Loucy (cell line): ENCODE measurements around the gene SEMA5A.

Experiments
- H2AFZ ChIP-seq: fragments of 200-600 bp; sonication (generic); 2 replicates; pipeline ENCODE4 v1.6.0; 2016; ENCODE audit warnings: antibody characterized with exemption, mild to moderate bottlenecking, low read length, moderate library complexity
- H3F3A ChIP-seq: fragments of 200-600 bp; 2 replicates; pipeline ENCODE4 v1.6.0; 2016; ENCODE audit warnings: antibody characterized with exemption, low read depth, mild to moderate bottlenecking
- H3K27me3 ChIP-seq: fragments of 200-600 bp; sonication (generic); 2 replicates; pipeline ENCODE4 v1.6.1; 2014; ENCODE audit warnings: low read length, mild to moderate bottlenecking; ENCODE audit not compliant: insufficient read depth, poor library complexity, severe bottlenecking
- H3K36me3 ChIP-seq: fragments of 200-600 bp; sonication (generic); 2 replicates; pipeline ENCODE4 v1.6.1; 2016; ENCODE audit warnings: low read length; ENCODE audit not compliant: insufficient read depth
- H3K4me1 ChIP-seq: fragments of 200-600 bp; sonication (generic); 2 replicates; pipeline ENCODE4 v1.5.1; 2014; ENCODE audit warnings: low read length, mild to moderate bottlenecking; ENCODE audit not compliant: insufficient read depth, poor library complexity, severe bottlenecking
- H3K4me2 ChIP-seq: fragments of 200-600 bp; sonication (generic); 2 replicates; pipeline ENCODE4 v1.6.0; 2014; ENCODE audit warnings: antibody characterized with exemption, low read length, low read depth, mild to moderate bottlenecking; ENCODE audit not compliant: poor library complexity, severe bottlenecking
- H3K4me3 ChIP-seq: fragments of 200-600 bp; sonication (generic); 2 replicates; pipeline ENCODE4 v1.5.1; 2014; ENCODE audit warnings: low read length, mild to moderate bottlenecking, mixed read lengths; ENCODE audit not compliant: poor library complexity, severe bottlenecking
- H3K79me2 ChIP-seq: fragments of 200-600 bp; sonication (generic); 2 replicates; pipeline ENCODE4 v1.6.1; 2014; ENCODE audit warnings: low read length; ENCODE audit not compliant: insufficient read depth
- H3K9ac ChIP-seq: fragments of 200-600 bp; sonication (generic); 2 replicates; pipeline ENCODE4 v1.6.0; 2014; ENCODE audit warnings: mild to moderate bottlenecking, low read depth, low read length, moderate library complexity; ENCODE audit not compliant: poor library complexity, severe bottlenecking
- H3K9me2 ChIP-seq: fragments of 200-600 bp; sonication (generic); replicated peaks from 2 replicates; pipeline ENCODE4 v1.6.1; 2016; ENCODE audit warnings: low read depth, low read length, mixed read lengths
- H3K9me3 ChIP-seq: fragments of 200-600 bp; sonication (generic); 2 replicates; pipeline ENCODE4 v1.6.1; 2014; ENCODE audit warnings: mild to moderate bottlenecking, antibody characterized with exemption, low read length, low read depth; ENCODE audit not compliant: insufficient read depth
- H4K20me1 ChIP-seq: fragments of 200-600 bp; sonication (generic); 2 replicates; pipeline ENCODE4 v1.6.0; 2014; ENCODE audit warnings: antibody characterized with exemption, low read length, mild to moderate bottlenecking; ENCODE audit not compliant: insufficient read depth, poor library complexity, severe bottlenecking
- CTCF ChIP-seq: fragments of 200-600 bp; sonication (generic); conservative IDR thresholded peaks from 2 replicates; pipeline ENCODE4 v1.5.1; 2014; ENCODE audit warnings: mild to moderate bottlenecking, antibody characterized with exemption, low read length
- EZH2phosphoT487 ChIP-seq: fragments of 200-600 bp; IDR thresholded peaks from 2 replicates; pipeline ENCODE4 v1.6.1; 2018; ENCODE audit warnings: antibody characterized with exemption, mild to moderate bottlenecking, moderate library complexity, borderline replicate concordance

SEMA5A gene

GRCh38 chr5:9452181-9452580, 93.7 kb downstream of the SEMA5A start:
- no peaks in the 10 kb centered on the region for H4K20me1 ChIP-seq
- H3K4me1 ChIP-seq = no peaks in the 10 kb centered on the region
- no peak overlapping the region for H2AFZ ChIP-seq
- H3K79me2 ChIP-seq = no peaks in the 10 kb centered on the region
- no peaks in the 10 kb centered on the region for H3K36me3 ChIP-seq
- TF ChIP-seq EZH2phosphoT487 = no peak
- H3K27me3 ChIP-seq = no peaks in the 10 kb centered on the region
- no peak overlapping the region for H3K9ac ChIP-seq
- H3K4me2 ChIP-seq = no peak overlapping the region
- H3K9me2 ChIP-seq = no peaks in the 10 kb centered on the region
- no peaks in the 10 kb centered on the region for H3F3A ChIP-seq
- H3K9me3 ChIP-seq = no peaks in the 10 kb centered on the region
- H3K4me3 ChIP-seq = no peak overlapping the region

GRCh38 chr5:9451037-9451436, 94.8 kb downstream of the SEMA5A start:
- no peak overlapping the region for H3K9ac ChIP-seq
- H3K4me1 ChIP-seq = no peaks in the 10 kb centered on the region
- no peak for TF ChIP-seq CTCF
- TF ChIP-seq EZH2phosphoT487 = no peak
- H3F3A ChIP-seq = no peaks in the 10 kb centered on the region
- no peaks in the 10 kb centered on the region for H3K27me3 ChIP-seq
- H2AFZ ChIP-seq = no peak overlapping the region
- H3K9me2 ChIP-seq = no peaks in the 10 kb centered on the region
- no peaks in the 10 kb centered on the region for H4K20me1 ChIP-seq
- no peaks in the 10 kb centered on the region for H3K9me3 ChIP-seq
- no peaks in the 10 kb centered on the region for H3K79me2 ChIP-seq
- no peaks in the 10 kb centered on the region for H3K36me3 ChIP-seq
- H3K4me2 ChIP-seq = no peak overlapping the region
- no peak overlapping the region for H3K4me3 ChIP-seq

- H3K9ac ChIP-seq = no peak overlapping the region
- H3K79me2 ChIP-seq = no peaks in the 10 kb centered on the region
- no peak overlapping the region for H3K4me2 ChIP-seq
- peaks cover 3% of the 10 kb centered on the region; the same call in 1 of the 2 replicates for H3K9me3 ChIP-seq
- no peaks in the 10 kb centered on the region for H4K20me1 ChIP-seq
- no peaks in the 10 kb centered on the region for H3K27me3 ChIP-seq
- H2AFZ ChIP-seq = no peak overlapping the region
- no peaks in the 10 kb centered on the region for H3K9me2 ChIP-seq
- H3F3A ChIP-seq = no peaks in the 10 kb centered on the region
- H3K4me3 ChIP-seq = no peak overlapping the region
- TF ChIP-seq EZH2phosphoT487 = no peak
- TF ChIP-seq CTCF = no peak
- H3K36me3 ChIP-seq = no peaks in the 10 kb centered on the region
- H3K4me1 ChIP-seq = no peaks in the 10 kb centered on the region
Measured at GRCh38 chr5:9447691-9448090, 98.2 kb downstream of the SEMA5A start.

GRCh38 chr5:9445826-9446388, 100.0 kb downstream of the SEMA5A start:
- Histone ChIP-seq H3K9me2 (no peaks in the 10 kb centered on the region), H3F3A (no peaks in the 10 kb centered on the region), H3K9me3 (peaks cover 3% of the 10 kb centered on the region; the same call in 1 of the 2 replicates), H2AFZ (no peak overlapping the region), H4K20me1 (no peaks in the 10 kb centered on the region), H3K79me2 (no peaks in the 10 kb centered on the region), H3K4me1 (no peaks in the 10 kb centered on the region), H3K27me3 (no peaks in the 10 kb centered on the region), H3K4me2 (no peak overlapping the region), H3K4me3 (no peak overlapping the region), H3K36me3 (no peaks in the 10 kb centered on the region), H3K9ac (no peak overlapping the region)
- no peak for TF ChIP-seq EZH2phosphoT487
- TF ChIP-seq CTCF = no peak
